ENCODE results near the gene NACC2.
"Not testable (repeated sequence)": the region's sequence is repeated elsewhere in the genome, so short reads cannot be mapped to it uniquely, and the experiment has no call there.

Gene NACC2

GRCh38 chr9:136044207-136044970 lies 50.7 kb downstream of the NACC2 start:
- H3K36me3 ChIP-seq (replicated peaks; ENCODE audit: insufficient read depth, low read length), result no peaks in the 10 kb centered on the region
- no peaks in the 10 kb centered on the region for H3K4me1 ChIP-seq (ENCODE audit: low read length)
- no peak for DNase-seq
- no peaks in the 10 kb centered on the region for H4K20me1 ChIP-seq (ENCODE audit: insufficient read depth, low read length)
- peaks cover 100% of the 10 kb centered on the region for H3K27me3 ChIP-seq (replicated peaks; ENCODE audit: insufficient read depth, low read length)
- no peaks in the 10 kb centered on the region for H3K9me2 ChIP-seq (replicated peaks; ENCODE audit: insufficient read depth, low read length)
- no peaks in the 10 kb centered on the region; the same call in 1 of the 2 replicates for H3K9me3 ChIP-seq (replicated peaks; ENCODE audit: insufficient read depth, low read length)
- no peak overlapping the region for H3K4me3 ChIP-seq (ENCODE audit: low read length)
- H3K27ac ChIP-seq (ENCODE audit: low read length), result no peak overlapping the region
- H3K9ac ChIP-seq (ENCODE audit: low read length), result no peak overlapping the region
- H3K4me2 ChIP-seq (ENCODE audit: low read depth, low read length), result no peak overlapping the region
- no peak overlapping the region for H2AFZ ChIP-seq (ENCODE audit: low read length)
- H3F3A ChIP-seq (ENCODE audit: insufficient read depth, low read length), result no peaks in the 10 kb centered on the region
- H3K79me2 ChIP-seq (ENCODE audit: low read length), result no peaks in the 10 kb centered on the region
- TF ChIP-seq EZH2phosphoT487 (IDR thresholded peaks at IDR 0.05; ENCODE audit: low read length) (no peak), EZH2 (optimal IDR thresholded peaks at IDR 0.05; ENCODE audit: low read depth, low read length) (no peak)
- TF ChIP-seq, protein P1, sequence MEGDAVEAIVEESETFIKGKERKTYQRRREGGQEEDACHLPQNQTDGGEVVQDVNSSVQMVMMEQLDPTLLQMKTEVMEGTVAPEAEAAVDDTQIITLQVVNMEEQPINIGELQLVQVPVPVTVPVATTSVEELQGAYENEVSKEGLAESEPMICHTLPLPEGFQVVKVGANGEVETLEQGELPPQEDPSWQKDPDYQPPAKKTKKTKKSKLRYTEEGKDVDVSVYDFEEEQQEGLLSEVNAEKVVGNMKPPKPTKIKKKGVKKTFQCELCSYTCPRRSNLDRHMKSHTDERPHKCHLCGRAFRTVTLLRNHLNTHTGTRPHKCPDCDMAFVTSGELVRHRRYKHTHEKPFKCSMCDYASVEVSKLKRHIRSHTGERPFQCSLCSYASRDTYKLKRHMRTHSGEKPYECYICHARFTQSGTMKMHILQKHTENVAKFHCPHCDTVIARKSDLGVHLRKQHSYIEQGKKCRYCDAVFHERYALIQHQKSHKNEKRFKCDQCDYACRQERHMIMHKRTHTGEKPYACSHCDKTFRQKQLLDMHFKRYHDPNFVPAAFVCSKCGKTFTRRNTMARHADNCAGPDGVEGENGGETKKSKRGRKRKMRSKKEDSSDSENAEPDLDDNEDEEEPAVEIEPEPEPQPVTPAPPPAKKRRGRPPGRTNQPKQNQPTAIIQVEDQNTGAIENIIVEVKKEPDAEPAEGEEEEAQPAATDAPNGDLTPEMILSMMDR (IDR thresholded peaks at IDR 0.05; ENCODE audit: low read length), result no peak

DNA sequence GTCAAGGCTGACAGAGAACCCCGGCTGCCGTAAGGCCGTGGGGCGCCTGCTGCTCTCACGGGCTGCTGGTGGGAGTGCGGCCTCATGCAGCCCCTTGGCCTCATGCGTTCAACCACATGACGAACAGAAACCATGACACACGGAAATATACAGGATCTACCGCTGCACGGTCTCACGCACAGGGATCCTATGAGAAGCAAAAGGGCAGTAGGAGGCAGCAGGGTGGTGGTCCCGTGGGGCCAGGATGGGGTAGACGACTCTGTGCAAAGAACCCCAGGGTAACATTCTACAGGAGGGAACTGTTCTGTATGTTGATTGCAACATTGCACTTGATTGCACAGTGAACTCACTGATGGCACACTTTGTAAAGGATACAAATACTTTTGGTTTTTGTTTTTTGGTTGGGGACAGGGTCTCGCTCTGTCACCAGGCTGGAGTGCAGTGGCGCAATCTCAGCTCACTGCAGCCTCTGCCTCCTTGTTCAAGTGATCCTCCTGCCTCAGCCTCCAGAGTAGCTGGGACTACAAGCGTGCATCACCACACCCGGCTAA lies 51.6 kb downstream of the NACC2 start:
- no peaks in the 10 kb centered on the region for H3F3A ChIP-seq (ENCODE audit: insufficient read depth, low read length)
- H3K9me3 ChIP-seq (replicated peaks; ENCODE audit: insufficient read depth, low read length), result no peaks in the 10 kb centered on the region; the same call in 1 of the 2 replicates
- no peak overlapping the region for H3K4me3 ChIP-seq (ENCODE audit: low read length)
- no peak overlapping the region for H3K9ac ChIP-seq (ENCODE audit: low read length)
- no peaks in the 10 kb centered on the region for H4K20me1 ChIP-seq (ENCODE audit: insufficient read depth, low read length)
- H3K4me1 ChIP-seq (ENCODE audit: low read length), result no peaks in the 10 kb centered on the region
- DNase-seq, result no peak
- no peak overlapping the region for H3K27ac ChIP-seq (ENCODE audit: low read length)
- H2AFZ ChIP-seq (ENCODE audit: low read length), result no peak overlapping the region
- no peaks in the 10 kb centered on the region for H3K79me2 ChIP-seq (ENCODE audit: low read length)
- no peak overlapping the region for H3K4me2 ChIP-seq (ENCODE audit: low read depth, low read length)
- H3K27me3 ChIP-seq (replicated peaks; ENCODE audit: insufficient read depth, low read length), result peaks cover 100% of the 10 kb centered on the region
- H3K9me2 ChIP-seq (replicated peaks; ENCODE audit: insufficient read depth, low read length), result no peaks in the 10 kb centered on the region
- no peaks in the 10 kb centered on the region for H3K36me3 ChIP-seq (replicated peaks; ENCODE audit: insufficient read depth, low read length)
- TF ChIP-seq EZH2phosphoT487 (IDR thresholded peaks at IDR 0.05; ENCODE audit: low read length), result no peak

DNA sequence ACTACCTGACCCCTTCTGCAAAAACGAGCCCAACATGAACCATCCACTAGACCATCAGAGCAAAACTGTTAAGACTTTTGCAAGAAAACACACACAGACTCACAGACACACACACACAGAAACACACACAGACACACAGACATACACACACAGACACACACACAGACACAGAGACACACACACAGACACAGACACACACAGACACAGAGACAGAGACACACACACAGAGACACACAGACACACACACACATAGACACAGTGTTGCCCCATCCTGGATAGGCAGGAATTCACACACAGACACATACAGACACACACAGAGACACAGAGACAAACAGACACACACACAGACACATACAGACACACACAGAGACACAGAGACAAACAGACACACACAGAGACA lies 52.5 kb downstream of the NACC2 start:
- Histone ChIP-seq H3K9me3 (replicated peaks; ENCODE audit: insufficient read depth, low read length) (no peaks in the 10 kb centered on the region; the same call in 1 of the 2 replicates), H3K27me3 (replicated peaks; ENCODE audit: insufficient read depth, low read length) (peaks cover 100% of the 10 kb centered on the region), H4K20me1 (ENCODE audit: insufficient read depth, low read length) (no peaks in the 10 kb centered on the region), H3K4me1 (ENCODE audit: low read length) (no peaks in the 10 kb centered on the region), H3K79me2 (ENCODE audit: low read length) (no peaks in the 10 kb centered on the region), H3K27ac (ENCODE audit: low read length) (no peak overlapping the region), H2AFZ (ENCODE audit: low read length) (no peak overlapping the region), H3K4me3 (ENCODE audit: low read length) (no peak overlapping the region), H3K36me3 (replicated peaks; ENCODE audit: insufficient read depth, low read length) (no peaks in the 10 kb centered on the region), H3K9ac (ENCODE audit: low read length) (no peak overlapping the region), H3K9me2 (replicated peaks; ENCODE audit: insufficient read depth, low read length) (no peaks in the 10 kb centered on the region), H3K4me2 (ENCODE audit: low read depth, low read length) (no peak overlapping the region), H3F3A (ENCODE audit: insufficient read depth, low read length) (no peaks in the 10 kb centered on the region)
- no peak for DNase-seq
- TF ChIP-seq, protein P1 (IDR thresholded peaks at IDR 0.05; ENCODE audit: low read length), result no peak
- no peak for TF ChIP-seq EZH2phosphoT487 (IDR thresholded peaks at IDR 0.05; ENCODE audit: low read length)
- TF ChIP-seq EZH2 (optimal IDR thresholded peaks at IDR 0.05; ENCODE audit: low read depth, low read length), result no peak

GRCh38 chr9:136040848-136041247 lies 54.2 kb downstream of the NACC2 start:
- H3K79me2 ChIP-seq (ENCODE audit: low read length); H4K20me1 ChIP-seq (ENCODE audit: insufficient read depth, low read length); H3F3A ChIP-seq (ENCODE audit: insufficient read depth, low read length); H3K4me1 ChIP-seq (ENCODE audit: low read length); H3K36me3 ChIP-seq (replicated peaks; ENCODE audit: insufficient read depth, low read length); H3K4me3 ChIP-seq (ENCODE audit: low read length); H3K9ac ChIP-seq (ENCODE audit: low read length); H3K27ac ChIP-seq (ENCODE audit: low read length); H3K4me2 ChIP-seq (ENCODE audit: low read depth, low read length); H3K9me3 ChIP-seq (replicated peaks; ENCODE audit: insufficient read depth, low read length); H2AFZ ChIP-seq (ENCODE audit: low read length); DNase-seq; H3K9me2 ChIP-seq (replicated peaks; ENCODE audit: insufficient read depth, low read length): not testable (repeated sequence)
- H3K27me3 ChIP-seq (replicated peaks; ENCODE audit: insufficient read depth, low read length), result peaks cover 99% of the 10 kb centered on the region

Data from MM.1S (cell line).